GM15510 (cell line): ENCODE data around the gene ZNF862.

Source experiments
- POLR2A ChIP-seq: IDR thresholded peaks from 3 replicates; pipeline ENCODE4 v1.6.1; 2011; ENCODE audit warnings: borderline replicate concordance; ENCODE audit not compliant: insufficient read length; ENCODE audit errors: extremely low read depth

Gene ZNF862

GRCh38 chr7:149881328-149882247 is 43.4 kb downstream of the ZNF862 start:
- TF ChIP-seq POLR2A = no peak

DNA sequence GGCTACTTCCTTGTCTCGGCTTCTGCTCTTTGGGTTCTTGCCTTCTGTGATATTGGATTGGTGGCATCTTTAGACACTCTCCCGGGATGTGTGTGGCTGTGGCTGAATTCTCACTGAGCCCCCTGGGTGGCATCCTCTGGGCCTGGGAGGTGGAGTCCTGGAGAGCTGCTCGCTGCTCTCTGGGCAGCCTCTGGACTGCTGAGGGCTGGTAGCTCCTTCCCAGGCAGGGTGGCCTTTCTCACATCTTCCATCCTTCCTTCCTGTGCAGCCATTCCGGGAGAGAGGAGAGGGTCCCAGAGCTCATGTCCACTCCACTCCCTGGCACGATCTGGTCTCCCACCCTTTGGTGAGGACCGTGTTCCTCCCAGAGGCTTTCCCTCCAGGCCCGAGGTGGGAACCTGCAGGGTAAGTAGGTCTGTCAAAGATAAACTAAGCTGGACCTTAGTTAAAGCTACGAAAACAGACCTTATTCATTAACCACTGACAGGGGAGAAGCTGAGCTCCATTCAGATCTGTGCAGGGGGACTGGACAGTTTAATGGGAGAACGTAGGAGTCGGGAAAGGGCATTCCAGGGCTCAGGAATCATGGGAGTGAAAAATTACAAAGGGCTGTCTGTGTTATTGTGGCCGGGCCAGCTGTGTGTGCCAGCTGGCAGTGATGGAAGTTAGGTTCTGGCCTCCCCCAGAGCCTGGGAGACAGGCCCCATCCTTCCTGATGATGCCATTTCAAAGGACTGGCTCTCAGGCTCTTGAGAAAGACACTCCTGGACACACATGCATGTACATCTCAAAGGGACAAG is 44.3 kb downstream of the ZNF862 start:
- TF ChIP-seq POLR2A = no peak

- TF ChIP-seq POLR2A = no peak
Observed at GRCh38 chr7:149883048-149883438, 44.9 kb downstream of the ZNF862 start.

DNA sequence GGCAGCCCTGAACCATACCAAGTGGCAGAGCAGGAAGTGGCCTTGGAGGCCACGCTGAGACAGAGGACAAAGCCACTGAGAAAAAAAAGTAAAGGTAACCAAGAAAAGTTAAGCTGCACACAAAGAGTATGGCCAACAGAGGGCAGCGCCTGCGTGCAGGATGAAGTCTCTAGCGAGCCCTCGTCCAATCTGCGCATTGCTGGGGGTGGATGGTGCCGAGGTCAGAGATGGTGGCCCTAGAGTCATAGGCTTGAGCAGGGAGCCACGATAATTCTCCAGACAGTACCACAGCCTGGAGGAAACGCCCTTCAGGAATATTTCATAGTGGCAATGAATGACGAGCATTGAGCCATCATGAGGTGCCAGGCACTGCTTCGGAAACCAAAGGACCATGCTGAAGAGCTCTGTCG is 45.3 kb downstream of the ZNF862 start:
- TF ChIP-seq POLR2A = no peak

DNA sequence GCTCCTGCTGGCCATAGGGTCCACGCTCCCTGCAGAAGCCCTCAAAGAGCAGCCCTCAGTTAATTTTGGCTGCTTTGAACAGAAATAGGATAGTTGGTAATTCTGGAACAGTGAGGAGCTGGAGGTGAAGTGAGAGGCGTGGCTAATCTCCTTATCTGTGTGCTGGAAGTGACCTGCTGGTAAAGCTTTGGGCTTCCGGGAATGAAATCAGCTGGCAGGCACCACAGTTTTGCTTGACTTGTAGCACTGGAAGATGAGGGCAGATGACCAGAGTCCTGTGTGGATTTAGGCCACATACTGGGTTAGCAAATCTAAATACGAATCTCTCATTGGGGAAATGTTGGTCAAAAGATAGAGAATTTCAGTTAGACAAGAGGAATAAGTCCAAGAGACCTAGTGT is 45.8 kb downstream of the ZNF862 start:
- no peak for TF ChIP-seq POLR2A

DNA sequence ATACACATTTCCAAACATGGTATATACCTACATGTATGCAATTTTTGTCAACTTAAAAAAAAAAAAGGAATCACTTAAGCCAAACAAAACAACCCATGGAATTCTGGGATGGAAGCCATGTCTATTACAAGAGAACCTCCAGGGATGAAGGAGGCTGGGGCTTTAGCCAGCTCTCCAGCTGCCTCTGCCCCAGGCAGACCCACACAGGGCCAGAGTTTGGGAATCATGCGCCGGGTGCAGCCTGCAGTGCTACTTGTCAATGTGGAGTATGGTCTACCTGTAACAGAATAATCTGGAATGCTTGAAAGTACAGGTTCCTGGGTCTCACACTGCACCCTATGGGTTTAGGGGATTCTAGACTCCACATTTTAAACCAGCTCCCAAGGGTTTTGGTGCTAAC is 46.4 kb downstream of the ZNF862 start:
- TF ChIP-seq POLR2A = no peak

DNA sequence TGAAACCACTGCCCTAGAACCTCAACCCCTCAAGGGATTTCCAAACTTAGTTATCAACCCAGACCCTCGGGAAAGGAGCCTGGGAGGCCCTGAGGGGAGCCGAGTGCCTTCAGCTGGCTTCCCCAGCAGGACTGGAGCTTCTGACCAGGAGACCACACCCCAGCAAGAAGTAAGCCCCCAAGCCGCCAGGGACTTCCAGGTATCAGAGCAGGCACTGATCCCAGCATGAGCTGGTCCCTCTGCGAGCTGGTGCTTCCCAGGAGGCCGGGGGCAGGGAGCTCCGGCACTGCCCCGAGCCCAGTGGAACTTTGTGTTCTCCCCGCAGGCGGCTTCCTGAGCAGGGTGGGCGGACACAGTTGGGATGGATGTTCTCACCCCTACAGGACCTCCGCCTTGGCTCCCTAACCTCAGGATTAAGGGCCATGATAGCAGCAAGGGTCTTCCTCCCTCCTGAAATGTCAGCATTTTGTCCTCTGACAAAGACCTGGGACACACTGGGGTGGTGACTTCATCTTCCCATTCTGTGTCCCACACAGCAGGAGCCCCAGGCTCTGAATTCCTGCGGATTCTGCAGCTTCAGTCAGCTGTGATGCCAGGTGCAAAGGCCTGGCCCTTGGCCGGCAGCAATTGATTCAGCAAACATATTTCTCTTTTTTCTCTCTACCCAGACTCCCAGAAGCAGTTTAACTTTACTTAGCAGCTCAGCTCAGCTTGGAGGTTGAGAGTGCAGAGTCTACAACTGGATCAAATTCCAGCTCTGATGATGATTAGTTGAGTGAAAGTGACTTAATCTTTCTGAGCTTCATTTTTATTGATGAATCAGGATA is 47.2 kb downstream of the ZNF862 start:
- TF ChIP-seq POLR2A = no peak

DNA sequence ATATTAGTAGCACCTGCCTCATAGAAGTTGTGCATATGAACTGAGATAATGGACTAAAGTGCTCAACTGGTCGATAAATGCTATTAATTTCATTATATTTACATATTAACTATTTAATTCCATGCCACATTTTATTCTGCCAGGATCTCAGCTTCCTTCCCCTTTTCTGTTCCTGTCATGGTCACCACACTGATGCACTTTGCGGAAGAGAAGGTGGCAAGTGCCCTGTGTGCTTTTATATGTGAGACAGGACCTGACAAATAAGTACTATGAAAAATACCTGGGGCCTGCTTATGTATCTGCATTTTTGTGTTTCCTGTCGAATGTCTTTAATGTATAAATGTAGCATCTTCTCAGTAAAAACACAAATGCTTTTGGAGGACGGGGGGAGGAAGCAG is 47.8 kb downstream of the ZNF862 start:
- TF ChIP-seq POLR2A = no peak

GRCh38 chr7:149887311-149887710 is 49.1 kb downstream of the ZNF862 start:
- no peak for TF ChIP-seq POLR2A
